Activated T-helper 1 cell treated with anti-CD3 and anti-CD28 coated beads, Interleukin-2, amount 50 U/mL, for 16 hours (primary cell): ENCODE measurements around the gene MICAL3.

Source experiments
- DNase-seq, 2 donors: peaks; one replicate each; pipeline ENCODE4 v3.0.0-alpha.2; 2020; ENCODE audit warnings: low read depth in 1 of 2, low spot score in 1 of 2

The MICAL3 gene

DNA sequence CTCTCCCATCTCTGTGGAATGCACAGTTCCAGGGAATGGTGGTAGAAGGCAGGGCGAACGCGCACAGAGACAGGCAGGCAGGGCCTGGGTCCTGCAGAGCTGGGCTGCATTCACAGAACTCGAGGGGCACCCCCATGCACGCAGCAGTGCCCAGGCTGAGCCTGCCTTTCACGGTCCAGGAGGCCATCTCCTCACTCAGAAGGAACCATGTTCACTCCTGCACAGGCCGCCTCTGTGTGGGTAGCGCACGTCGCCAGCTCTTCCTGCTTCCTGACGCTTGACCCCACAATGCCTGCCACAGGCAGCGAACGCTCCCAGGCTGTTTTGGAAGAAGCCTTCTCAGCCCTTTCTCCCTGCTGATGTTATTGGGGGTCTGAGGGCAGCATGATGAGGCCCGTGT lies 151.2 kb downstream of the MICAL3 start:
- no peak for DNase-seq

DNA sequence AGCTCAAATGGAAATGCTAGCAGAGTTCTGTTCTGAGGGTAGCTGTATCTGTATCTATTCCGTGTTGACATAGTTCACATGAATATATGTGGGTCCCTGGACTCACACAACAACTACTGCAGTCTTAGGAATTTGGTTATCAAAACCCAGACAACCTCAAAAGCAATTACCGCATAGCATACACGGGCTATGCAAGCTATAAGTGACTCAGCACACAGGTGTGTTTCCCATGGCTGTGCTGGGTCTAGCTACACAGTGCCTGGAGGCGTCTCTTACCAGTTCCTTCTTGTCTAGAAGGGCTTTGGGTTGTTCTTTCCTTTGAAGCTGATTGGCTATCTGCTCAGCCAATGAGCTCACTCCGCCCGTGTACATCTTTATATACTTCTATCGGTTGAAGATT lies 151.9 kb downstream of the MICAL3 start:
- no peak for DNase-seq

DNA sequence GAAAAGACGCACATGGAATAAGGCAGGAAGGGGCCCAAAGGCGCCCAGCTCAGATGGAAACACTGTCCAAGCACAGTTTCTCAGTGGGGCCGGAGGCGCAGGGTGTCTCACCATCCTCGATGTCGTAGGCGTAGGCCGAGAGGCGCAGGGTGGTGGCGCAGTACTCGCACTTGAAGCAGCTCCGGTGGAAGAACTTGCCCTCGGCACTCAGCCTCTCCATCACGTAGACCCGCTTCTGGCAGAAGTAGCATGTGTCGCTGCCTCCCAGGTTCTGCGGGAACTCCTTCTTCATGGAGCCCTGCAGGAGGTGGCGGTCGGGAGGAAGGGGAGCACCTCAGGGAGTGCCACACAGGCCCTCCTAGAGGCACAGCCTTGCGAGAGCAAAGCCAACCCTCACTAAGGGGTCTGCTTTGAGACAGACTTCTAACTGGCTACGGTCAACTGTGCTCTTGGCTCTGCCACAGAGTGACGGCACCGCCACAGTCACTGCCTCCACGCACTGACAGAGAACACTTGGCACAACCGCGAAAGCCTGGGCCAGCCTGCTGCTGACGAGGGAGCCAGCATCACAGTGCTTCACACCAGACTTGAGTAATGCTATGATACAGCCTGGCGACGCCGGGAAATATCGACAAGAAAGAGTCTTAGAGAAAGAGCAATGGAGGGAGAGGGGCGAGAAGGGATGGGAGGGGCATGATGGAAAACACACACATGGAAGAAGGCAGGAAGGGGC lies 152.5 kb downstream of the MICAL3 start:
- no peak for DNase-seq

DNA sequence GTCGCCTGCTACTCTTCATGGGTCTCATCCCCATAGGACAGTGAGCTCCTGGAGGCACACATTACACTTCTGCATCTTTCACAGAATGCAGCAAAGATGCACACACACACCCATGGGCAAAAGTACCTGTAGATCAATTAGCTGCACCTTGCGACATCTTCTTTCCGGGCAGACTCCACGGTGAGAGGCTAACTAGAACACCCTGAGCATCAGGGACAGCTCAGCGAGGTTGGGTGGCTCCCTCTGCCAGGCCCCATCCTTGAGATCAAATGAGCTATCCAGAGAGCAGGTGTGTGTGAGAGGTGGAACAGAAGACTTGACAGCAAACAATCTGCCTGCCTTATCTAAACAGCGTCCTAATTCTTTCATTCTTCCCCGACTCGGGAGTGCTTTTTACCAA lies 154.0 kb downstream of the MICAL3 start:
- no peak for DNase-seq

DNA sequence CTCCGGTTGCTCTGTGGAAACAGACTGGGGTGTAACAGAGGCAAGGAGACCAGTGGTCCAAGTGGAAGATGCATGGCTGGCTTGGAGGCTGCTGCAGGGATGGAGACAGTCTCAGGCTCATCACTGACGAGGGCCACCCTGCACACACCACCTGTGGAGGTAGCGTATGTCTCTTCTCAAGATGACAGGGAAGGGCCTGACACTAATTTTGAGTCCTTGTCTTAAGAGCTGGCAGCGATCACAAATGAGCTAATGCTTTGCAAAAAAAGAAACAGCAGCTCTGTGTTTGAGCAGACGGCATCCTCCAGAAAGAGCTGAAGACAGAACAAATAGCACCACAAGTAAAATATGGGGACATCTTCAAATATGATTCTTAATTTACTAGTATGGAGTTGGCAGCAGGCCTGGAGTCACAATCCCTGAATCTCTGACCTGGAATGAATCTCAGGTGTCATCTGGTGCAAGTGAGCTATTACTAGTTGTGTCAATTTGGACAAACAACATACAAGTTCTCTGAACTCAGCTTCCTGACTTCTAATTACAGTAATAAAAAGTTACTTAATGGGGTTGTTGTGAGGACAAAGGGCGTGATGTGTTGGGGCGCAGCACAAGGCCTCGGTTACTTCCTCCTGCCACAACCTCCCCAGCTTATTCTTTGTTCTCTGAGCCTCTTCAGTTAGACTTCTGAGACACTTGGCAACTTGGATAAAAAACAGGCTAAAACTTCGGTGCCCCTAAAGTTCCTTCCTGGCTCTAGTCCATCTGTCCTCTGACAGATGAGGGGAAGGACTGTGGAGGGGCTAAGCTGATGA lies 154.9 kb downstream of the MICAL3 start:
- no peak for DNase-seq

DNA sequence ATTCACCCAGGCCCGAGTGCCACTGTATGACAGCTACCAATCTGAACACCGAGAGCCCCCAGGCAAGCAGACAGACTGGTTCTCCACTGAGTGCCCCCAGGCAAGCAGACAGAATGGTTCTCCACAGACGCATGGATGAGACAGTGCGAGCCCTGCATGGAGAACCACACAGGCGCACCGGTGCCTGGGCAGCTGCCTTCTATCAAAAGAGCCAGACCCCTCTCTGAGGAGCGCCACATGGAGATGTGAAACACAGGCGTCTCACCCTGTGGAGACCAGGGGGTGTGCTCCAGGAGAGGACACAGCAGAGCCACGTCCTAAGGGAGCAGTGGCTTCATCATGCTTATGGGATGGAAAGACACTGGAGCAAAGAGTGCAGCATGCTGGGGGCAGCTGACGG lies 155.6 kb downstream of the MICAL3 start:
- DNase-seq = no peak

DNA sequence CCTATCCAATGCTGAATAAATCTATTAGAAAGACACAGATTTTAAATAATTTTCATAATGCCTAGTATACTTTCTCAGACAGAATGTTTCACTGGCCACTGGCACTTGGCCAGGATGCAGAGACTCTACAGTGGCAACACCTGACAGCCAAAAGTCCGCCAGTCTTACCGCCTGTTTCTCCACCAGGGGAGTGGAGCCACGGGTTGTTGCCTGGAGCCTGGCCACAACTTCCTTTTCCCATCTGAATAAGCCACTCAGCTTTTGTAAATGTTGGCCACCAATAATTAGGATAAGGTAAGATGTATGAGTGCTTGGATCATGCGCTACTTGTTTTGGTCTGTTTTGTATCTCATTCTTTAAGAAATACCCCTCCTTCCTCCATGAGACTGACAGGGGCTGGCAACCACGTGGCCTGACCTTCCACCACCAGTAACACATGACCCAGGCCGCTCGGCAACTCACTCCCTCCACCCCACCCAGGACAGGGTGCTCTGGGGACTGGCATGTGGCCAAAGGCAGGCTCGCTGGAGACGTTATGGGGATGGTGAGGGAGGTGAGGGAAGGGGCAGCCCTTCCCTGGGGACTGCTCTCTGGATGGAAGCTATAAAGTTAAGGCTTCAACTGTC lies 157.1 kb downstream of the MICAL3 start:
- no peak for DNase-seq

DNA sequence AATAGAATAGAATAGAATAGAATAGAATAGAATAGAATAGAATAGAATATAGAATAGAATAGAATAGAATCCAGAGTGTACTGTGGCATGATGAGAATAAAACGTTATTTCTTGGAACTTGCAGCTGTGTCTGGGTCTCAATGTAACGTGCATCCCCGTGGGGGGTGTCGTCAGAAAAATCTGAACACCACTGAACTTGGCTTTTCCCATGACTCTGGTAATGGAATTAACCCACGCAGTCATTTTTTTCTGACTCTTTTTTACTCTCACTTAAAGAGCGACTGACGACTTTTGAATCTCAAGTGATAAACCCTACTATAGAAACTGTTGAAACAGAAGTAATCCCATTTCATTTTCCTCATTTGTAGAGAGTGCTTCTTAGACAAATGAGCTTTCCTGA lies 157.7 kb downstream of the MICAL3 start:
- no peak for DNase-seq

DNA sequence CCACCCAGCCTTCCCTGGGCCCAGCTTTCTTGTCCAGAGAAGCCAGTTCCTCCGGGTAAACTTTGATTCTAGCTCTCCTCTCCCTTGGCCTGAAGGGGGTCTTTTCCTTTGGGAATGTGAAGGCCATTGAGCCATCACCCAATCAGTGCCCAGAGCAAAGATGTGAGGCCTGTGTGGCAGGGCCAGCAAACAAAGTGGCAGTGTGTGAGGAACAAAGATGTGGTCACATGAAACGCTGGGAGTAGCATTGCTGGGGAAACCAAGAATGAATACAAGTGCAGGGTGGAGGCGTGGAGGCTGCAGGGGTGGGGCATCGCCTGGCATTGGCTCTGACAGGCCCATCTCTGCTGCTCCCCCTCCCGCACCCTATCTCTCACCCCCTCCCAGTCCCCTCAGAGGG lies 158.2 kb downstream of the MICAL3 start:
- no peak for DNase-seq

DNA sequence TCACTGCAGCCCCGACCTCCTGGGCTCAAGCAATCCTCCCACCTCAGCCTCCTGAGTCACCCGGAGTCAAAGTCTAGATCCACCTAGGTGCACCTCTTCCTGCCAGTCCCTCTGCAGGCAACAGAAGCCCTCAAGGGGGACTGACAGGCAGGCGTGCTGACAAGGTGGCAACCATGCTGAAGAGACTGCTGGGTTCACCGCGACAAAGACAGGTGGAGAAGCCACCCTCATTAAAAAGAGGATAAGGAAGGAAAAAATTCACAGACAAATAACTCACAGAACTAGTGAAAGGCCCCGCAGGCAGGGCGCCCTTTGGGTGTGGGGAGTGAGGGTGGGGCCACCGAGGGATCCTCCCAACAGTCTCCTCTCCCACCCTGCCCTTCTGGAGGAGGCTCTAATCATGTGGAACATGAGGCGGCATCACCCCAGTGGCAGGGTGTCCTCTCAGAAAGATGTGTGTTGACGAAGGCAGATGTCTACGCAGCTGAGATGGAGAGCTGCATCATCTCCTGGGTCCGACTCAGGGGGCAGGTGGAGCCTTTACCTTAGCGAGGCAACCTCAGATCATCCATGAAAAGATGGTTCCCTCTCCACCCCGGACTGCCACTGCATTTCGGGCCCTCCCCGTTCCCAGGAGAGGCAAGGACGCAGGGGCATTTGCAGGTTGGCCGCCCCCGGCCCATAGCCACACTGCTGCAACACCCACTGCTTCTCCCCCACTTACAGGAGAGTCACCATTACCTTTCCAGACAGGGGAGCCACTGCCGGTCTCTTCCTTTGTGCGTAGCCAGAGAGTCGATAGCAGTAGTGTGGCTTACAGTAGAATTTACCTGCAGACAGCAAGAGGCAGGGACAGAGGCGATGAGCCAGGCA lies 158.9 kb downstream of the MICAL3 start:
- no peak for DNase-seq

DNA sequence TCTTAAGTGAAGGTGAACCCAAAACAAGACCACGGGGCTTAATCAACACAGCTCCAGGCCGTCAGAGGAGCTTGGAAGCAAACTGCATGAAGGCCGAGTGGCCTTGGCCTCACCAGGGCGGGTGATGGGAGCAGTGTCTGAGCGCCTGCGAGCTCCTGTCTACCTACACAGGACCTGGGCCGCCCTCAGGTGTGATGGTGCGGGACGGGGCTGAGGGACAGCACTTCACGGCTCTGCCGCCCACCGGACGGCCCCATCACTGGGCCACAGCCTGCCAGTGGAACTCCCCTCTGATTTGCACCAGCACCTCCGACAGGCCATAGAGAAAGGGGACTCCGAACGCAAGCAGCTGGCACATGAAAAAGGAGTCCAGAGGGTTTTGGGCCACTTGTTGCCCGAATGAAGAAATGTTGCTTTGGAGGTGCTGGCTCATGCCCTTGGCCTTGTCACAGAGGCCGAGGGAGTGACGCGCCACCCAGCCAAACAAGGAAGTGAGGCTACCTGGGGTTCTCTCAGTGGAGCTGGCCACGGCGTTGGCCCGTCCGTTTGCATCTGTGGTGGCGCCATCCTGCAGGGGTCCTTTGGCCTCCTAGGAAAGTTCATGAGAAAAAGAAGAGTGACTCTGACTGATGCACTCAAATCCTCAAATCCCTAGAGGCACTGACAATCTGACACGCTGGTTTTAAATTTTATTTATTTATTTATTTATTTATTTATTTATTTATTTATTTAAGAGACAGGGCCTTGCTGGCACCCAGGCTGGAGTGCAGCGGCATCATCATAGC lies 159.8 kb downstream of the MICAL3 start:
- DNase-seq = no peak

DNA sequence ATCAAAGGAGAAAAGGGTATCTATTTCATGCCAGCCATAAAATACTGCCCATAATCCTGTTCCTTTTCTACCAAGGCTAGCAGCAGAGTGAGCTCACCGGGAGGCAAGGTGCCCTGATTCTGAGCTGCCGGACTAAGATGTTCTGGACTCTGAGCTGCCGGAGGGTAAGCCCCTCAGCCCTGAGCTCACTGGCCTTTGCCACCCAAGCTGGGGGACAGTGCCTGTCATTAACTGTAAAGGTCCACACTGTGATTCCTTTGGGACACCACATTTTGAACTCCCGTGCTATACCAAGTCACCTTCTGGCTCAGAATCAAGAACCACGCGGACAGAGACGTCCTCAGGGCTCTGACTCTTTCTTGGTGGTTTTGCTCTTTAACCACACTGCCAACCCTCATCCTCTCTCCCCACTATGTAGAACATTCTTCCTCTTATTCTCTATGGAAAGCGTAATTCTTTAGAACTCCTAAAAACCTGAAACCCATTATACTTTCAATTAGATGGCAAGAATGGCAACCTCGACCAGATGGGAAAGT lies 161.6 kb downstream of the MICAL3 start:
- no peak for DNase-seq

DNA sequence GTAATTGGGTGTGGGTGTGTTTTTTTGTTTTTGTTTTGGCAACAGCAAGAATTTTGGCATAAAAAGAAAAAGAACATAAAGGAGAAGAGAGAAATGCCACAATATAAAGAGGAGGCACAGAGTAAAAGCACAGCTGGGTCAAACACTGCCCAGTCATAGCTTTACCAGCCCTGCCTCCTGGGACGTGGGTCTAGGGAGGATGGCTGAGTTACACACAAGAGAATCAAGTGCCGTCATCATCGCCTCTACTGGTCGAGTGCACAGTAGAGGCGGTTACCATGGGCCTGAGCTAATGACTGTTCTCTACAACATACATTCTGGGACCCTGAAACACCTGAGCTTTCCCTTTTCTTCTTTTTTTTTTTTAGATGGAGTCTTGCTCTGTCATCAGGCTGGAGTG lies 162.5 kb downstream of the MICAL3 start:
- DNase-seq = no peak

DNA sequence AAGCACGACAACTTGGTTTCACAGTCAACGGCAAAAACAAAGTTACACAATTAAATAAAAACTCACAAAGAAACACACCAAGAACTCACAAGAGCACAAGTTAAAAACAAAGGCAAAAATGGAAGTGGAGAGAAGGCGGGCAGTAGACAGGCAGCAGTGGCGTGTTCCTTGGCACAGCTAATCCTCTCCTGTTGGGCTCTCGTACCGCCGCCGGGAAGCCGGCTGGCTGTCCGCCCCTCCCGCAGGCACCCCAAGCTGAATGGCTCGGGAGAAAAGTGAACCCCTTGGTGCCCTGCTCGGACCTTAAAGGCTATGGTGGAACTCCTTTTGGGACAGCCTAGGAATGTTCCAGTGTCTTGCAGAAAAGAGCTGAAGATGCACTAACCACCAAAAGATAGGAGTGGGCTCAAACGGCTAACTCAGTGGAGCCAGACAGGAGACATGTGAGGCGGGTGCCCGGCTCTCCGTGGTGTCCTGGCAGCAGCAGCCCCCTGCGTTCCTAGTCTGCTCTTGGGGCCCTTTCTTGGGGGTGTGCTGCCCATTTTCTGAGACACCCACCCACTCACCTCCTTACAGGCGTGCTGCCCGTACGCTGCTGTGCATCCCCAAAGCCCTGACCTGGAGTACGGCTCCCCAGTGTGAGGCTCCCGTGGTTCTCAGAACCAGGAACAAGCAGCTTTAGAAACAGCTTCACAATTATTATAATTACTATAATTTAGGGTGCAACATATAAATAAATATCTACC lies 164.0 kb downstream of the MICAL3 start:
- DNase-seq = no peak

DNA sequence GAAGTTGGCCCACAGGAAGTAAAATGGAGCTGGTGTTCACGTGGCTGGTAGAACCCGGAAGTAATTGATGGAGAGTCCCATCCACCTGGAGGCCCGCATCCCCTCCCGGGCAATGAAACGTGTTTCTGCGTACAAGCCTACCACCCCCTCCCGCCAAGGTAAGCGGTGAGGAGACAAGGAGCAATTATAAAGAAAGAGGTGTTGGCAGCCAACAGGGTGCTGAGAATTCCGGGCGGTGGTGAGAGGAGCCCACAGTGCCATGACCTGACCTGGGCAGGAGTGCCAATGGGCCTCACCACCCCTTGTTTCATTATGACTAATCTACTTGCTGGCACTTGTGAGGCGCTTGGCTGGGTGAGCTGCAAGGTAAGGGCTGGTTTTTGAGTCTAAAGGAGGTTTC lies 166.3 kb downstream of the MICAL3 start:
- no peak for DNase-seq

DNA sequence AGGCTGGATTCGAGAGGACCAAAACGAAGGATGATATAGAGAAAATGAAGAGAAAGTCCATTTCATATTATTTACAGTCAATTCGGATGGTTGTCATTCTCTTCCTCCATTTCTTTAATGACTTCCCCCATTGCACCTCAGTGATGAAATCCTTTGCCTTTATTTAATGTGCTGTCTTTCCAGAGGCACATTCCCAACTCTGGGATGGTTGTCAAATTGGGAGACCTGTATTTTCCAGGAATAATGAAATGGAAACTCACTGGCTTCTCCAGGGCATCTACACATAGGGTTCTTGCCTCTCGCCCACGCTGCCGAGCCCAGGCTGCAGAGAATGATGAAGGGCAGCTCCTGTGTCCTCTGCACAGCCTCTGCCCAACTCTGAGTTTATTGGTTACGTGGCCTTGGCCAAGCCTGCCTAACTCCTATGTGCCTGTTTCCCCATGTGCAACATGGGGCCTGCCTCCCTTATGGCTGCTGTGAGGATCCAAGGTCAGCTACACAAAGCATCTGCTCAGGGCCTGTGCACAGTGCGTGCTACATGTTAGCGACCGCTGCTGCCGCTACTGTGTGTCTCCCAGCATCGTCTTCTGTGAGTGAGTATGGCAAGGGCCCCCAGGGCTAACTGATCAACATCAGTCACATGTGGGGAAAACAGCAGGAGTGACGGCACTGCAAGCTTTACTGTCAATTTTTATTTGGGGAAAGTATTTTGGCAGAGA lies 168.6 kb downstream of the MICAL3 start:
- DNase-seq = no peak

DNA sequence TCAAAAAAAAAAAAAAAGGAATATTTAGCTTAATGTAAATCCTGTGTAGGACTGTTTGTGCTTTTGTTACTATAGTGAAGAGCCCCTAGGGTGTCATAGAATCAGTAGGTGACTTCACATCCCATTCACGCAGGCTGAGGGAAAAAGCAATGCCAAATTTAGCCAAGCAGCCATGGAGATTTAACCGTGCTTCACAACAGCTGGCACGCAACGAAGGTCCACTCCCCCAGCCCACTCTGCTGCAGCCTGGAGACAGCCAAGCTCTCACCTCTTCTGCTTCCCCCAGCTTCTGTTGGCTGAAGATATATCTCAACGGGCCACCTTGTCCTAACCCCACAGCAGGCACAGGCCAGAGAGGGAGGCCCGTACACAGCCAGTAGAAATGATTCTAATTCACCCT lies 171.3 kb downstream of the MICAL3 start:
- DNase-seq = no peak

DNA sequence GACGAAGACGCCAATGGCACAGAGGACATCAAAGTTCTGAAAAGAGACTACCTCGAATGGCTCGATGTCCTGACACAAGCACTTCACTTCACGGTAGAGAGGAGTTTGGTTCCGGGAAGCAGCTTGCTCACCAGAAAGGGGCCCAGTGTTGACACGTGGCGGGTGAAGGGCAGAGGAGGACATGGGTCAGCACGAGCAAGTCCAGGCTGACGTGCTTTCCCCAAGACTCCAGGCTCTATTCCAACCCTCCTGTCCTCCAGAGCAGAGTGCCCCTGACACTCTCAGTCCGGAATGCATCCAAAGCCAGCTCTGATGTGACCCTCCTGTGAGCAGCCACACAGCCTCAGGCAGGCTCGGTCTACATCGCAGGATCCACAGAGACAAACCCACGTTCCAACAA lies 172.6 kb downstream of the MICAL3 start:
- no peak for DNase-seq
